ENCODE data around the gene AKAP13. TPM values are rescaled to one million over a fixed set of nuclear protein-coding genes. Genes with fewer than 3 reads are reported as not detected.

The AKAP13 gene, protein sequence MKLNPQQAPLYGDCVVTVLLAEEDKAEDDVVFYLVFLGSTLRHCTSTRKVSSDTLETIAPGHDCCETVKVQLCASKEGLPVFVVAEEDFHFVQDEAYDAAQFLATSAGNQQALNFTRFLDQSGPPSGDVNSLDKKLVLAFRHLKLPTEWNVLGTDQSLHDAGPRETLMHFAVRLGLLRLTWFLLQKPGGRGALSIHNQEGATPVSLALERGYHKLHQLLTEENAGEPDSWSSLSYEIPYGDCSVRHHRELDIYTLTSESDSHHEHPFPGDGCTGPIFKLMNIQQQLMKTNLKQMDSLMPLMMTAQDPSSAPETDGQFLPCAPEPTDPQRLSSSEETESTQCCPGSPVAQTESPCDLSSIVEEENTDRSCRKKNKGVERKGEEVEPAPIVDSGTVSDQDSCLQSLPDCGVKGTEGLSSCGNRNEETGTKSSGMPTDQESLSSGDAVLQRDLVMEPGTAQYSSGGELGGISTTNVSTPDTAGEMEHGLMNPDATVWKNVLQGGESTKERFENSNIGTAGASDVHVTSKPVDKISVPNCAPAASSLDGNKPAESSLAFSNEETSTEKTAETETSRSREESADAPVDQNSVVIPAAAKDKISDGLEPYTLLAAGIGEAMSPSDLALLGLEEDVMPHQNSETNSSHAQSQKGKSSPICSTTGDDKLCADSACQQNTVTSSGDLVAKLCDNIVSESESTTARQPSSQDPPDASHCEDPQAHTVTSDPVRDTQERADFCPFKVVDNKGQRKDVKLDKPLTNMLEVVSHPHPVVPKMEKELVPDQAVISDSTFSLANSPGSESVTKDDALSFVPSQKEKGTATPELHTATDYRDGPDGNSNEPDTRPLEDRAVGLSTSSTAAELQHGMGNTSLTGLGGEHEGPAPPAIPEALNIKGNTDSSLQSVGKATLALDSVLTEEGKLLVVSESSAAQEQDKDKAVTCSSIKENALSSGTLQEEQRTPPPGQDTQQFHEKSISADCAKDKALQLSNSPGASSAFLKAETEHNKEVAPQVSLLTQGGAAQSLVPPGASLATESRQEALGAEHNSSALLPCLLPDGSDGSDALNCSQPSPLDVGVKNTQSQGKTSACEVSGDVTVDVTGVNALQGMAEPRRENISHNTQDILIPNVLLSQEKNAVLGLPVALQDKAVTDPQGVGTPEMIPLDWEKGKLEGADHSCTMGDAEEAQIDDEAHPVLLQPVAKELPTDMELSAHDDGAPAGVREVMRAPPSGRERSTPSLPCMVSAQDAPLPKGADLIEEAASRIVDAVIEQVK (N-terminal part only)
- 10 to 100 TPM; 62.6 to 77.1 TPM for total RNA-seq

DNA sequence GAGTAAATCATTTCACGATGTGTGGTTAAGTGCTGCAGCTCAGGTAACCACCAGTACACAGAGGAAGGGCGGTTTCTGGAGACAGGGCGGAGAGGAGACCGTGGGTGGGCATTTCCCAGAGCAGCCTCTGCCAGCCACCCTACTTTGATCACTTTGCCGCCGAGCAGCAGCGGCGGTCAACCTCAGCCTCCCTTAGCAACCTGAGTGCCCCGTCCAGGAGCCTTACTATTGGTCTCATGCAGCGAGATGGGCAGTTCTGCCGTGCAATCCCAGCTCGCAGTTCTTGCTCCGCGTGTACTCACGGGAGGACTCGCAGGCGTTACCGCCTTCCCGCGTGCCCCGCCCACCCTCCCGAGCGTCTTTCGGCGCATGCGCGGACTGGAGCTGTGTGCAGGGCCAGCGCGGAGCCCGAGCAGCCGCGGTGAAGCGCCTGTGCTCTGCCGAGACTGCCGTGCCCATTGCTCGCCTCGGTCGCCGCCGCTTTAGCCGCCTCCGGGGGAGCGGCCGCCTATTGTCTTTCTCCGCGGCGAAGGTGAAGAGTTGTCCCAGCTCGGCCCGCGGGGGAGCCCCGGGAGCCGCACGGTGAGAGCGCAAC lies at the start of gene AKAP13:
Gene AKAP13 (plus strand): TSS at position 387 of the 595 bp plus-strand sequence. CDS start 105,118 bp downstream, outside the sequence.

DNA sequence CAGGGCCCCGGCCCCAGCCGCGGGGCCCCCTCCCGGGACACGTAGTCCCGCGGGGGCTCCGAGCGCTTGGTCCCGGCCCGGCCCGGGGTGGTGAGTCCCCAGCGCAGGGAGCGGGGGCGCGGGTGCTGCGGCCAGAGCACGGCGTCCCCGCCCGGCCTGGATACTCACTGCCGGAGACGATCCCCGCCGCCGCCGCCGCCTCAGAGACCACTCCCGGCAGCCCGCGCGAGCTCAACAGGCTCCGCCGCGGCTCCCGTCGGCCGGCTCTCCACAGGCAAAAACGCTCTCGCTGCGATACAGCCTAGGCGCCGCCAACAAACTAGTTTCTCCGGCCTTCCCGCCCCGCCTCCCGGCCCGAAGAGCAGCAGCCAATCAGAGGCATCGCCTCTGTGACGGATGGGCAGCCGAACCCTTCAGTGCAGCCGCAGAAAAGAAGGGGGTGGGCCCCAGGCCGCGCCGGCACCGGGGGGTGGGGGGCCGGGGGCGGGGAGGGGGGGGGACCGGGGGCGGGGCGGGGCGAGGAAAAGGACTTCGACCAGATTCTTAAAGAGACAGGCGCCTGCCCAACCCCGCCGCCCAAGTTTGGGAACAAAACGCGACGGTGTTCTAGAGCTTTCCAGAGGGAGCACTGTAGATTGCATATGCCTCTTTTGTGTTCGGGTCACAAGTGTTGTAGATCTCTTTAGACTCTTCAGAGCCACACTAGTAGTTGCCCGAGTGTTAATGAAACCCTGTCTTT lies 414.4 kb downstream of the AKAP13 start, which contains the start of gene KLHL25:
Gene KLHL25 (minus strand): TSS at position 328 of the 739 bp plus-strand sequence. CDS start 25,115 bp downstream, outside the sequence.

Small RNA genes within 50 kb of the gene (small RNA-seq; reads per million reads assigned to genes)
- gene AC021739.1, result 0 reads per million in 2 donors
- 1.2 to 1.7 reads per million in 2 donors for gene MIR1276
- 0 reads per million in 2 donors for gene RNU6-1280P
- 0 reads per million in 2 donors for gene RNU7-79P

All from melanocyte of skin (primary cell).